NCI-H1105 treated with DMSO at 0.1 percent for 48 hours (cell line): ENCODE data around the gene YPEL3.
"Not testable (repeated sequence)": the region's sequence is repeated elsewhere in the genome, so short reads cannot be mapped to it uniquely, and the experiment has no call there.

Experiments
- DNase-seq: peaks from one replicate; lab custom pipeline; 2025; lab: John Stamatoyannopoulos, UW

YPEL3 gene

DNA sequence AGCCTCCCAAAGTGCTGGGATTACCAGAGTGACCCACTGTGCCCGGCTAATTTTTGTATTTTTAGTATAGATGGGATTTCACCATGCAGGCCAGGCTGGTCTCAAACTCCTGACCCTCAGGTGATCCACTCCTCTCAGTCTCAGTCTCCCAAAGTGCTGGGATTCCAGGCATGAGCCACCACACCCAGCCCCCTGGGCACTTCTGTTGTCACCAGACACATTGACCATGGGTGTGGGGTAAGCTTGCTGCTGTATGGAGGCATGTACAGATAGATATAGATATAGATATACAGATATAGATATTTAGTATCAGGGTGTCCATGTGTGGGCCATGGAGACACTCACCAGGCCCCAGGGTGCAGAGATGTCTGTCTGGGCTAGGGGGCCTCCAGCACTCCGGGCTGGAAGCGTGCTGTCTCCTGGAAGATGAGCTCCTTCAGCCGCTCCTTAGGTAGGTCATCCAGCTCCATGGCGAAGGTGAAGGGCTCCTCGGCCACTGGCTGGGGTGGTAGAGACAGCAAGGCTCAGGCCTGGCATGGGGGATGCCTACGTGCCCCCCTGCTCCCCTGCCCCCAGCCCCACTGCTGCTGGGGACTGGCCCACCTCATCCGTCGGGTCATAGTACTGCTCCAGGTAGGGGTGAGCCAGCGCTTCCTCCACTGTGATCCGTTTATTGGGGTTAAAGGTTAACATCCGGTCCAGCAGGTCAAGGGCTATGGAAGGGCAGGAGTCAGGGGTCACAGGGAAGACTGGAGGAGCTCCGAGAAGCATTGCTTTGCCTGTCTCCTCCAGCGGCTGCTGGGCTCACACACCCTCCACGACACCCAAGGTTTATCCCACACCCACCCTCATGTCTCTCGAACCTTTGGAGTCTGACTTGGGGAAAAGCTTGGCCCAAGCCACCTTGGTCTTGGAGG, 20.5 kb upstream of the YPEL3 start:
- DNase-seq = no peak

DNA sequence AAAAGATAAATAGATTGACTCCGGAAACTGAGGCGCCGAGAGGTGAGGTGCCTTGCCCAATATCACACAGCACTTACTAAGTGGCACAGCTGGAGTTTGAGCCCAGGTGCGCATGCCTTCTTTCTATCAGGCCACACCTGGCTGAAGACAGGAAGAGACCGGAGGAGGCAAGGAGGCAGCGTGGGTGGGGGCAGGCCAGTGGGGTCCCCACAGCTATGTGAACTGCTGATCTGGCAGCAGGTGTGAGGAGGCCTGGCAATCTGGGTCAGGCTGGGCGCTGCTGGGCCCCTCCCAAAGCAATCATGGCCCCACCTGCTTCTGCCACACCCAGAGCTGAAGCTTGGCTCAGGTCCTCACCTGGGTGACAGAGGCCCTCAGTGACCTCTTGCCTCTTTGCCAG, 19.2 kb upstream of the YPEL3 start:
- DNase-seq = no peak

DNA sequence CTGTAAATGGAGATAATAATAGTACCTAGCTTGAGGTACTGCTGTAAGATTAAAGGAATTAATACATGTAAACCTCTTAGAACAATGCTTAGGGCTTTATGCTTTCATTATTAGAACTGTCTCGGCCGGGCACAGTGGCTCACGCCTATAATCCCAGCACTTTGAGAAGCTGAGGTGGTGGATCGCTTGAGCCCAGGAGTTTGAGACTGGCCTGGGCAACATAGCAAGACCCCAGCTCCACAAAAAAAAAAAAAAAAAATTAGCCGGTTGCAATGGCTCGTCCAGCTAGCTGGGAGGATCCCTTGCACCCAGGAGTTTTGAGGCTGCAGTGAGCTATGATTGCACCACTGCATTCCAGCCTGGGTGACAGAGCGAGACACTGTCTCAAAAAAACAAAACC, 18.8 kb upstream of the YPEL3 start:
- DNase-seq = not testable (repeated sequence)

DNA sequence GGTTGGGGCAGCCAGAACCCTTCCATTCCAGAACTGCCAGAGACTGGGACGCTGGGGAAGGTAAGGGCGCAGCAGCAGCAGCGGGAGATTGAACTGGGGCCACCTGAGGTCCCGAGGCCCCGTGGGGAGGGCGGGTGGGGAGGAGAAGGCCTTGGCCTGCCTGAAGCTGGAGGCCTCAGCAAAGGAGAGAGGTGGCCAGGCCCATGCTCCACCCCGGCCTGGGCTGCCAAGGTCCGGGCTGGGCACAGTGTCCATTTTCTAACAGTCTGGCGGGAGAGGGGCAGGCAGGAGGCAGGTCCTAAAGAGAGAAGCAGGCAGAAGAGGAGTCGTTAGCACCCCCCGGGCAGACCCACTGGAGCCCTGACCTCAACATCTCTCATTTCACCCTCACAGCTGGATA, 18.4 kb upstream of the YPEL3 start:
- no peak for DNase-seq

DNA sequence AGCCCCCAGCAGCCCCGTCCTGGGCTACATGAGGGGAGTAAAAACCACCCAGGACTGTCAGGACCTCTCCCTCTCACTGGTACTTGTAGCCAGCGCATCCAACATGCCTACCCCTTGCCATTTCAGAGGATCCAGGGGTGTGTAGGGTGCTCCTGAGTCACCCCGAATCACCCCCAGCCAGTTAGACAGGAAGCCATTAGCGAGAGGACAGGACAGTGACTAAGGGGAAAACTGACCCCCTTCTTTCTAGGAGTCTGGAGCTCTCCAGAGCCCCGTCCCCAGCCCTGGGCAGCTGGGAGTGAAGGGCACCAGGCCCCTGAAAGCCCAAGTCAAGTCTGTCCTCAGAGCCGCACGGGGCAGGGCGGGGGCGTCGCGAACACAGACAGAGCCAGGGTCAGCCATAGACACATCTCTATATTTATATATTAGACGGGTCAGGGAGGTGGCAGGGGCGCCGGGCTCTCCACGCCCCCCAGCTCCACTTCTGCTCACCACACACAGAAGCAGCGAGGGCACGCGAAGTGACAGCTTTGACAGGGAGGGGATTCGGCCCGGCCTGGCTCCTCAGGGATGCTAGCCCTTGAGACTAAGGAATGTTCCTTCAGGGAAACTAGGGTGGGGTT, 17.8 kb upstream of the YPEL3 start:
- DNase-seq = no peak

DNA sequence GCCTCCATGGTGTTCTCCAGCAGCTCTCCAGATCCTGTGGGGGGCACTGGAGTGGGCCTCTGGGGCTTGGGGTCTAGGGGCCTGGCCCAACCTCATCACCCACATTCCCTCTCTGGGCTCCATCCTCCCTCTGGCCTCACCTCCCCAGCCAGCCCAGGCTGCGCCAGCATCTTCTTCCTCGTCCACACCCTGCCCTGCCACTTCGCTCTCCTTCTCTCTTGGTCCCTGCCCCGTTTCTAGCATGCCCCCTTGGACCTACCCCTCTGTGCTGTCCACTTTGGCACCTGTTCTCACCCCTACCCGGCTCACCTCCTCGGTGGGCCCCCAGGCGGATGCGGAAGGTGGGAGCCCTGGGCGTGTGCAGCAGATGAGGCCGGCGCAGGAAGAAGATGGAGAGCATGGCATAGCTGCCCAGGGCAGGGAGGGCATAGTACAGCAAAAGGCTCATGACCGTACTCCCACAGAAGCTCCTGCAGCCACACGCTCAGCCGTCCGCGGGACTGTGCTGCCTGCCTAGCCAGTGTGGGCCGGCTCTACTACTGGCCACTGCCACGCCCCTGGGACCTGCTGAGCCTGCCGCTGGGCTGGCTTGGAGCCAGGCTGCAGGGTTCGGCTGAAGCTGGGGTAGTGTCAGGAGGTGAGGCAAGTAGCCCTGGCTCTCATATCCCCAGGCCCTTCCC, 17.2 kb upstream of the YPEL3 start, which contains the start of gene GDPD3:
Gene GDPD3, minus strand, starts transcription at position 507 of the 680 bp plus-strand sequence. Its CDS starts 59 bp downstream, at position 448.
- no peak for DNase-seq

DNA sequence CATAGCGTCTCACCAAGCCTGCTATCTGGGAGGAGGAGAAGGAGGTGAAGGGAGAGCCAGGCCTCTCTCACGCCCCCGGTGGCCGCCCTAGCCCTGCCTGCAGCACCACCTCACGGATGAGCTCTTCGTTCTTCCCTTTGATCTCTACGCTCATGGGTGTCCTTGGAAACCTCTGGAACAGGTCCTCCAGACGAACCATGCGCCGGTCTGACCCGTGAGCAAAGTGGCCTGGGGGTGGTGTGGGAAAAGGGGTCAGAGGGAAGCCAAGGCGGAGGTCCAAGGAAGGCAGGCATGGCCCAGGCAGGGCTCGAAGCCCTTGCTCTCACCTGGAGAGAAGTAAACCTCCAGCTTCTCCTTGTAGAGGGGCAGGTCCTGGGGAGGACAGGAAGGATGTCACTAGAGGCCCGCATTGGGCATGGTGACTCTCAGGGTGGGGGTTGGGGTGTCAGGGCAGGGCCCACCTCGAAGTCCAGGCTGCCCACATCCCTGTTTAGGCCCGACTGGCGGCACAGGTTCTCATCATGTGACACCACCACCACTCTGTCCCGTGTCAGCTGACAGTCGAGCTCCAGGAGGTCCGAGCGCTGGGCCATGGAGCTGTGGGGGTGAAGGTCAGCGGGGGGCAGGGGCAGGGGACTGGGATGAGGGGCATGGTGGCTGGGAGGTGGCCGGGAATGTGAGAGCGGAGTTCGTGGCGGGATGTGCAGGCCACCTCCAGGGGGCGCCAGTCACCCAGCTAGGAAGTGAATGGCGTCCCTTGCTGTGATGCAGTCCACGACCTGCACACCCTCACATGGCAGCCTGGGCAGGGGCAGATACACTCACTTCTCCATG, 16.4 kb upstream of the YPEL3 start:
- DNase-seq = no peak

DNA sequence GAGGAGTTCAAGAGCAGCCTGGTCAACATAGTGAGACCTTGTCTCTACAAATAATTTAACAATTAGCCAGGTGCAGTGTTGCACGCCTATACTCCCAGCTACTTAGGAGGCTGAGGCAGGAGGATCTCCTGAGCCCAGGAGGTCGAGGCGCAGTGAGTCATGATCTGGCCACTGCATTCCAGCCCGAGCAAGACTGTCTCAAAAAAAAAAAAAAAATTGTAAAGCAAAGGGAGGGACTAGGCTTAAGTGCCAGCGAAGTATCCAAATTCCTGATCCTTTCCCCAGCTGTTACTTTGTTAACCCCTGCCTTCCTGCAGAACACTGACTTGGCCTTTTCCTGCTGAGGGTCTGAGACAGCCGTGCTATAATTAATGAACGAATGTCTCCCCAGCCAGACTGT, 14.6 kb upstream of the YPEL3 start:
- no peak for DNase-seq

DNA sequence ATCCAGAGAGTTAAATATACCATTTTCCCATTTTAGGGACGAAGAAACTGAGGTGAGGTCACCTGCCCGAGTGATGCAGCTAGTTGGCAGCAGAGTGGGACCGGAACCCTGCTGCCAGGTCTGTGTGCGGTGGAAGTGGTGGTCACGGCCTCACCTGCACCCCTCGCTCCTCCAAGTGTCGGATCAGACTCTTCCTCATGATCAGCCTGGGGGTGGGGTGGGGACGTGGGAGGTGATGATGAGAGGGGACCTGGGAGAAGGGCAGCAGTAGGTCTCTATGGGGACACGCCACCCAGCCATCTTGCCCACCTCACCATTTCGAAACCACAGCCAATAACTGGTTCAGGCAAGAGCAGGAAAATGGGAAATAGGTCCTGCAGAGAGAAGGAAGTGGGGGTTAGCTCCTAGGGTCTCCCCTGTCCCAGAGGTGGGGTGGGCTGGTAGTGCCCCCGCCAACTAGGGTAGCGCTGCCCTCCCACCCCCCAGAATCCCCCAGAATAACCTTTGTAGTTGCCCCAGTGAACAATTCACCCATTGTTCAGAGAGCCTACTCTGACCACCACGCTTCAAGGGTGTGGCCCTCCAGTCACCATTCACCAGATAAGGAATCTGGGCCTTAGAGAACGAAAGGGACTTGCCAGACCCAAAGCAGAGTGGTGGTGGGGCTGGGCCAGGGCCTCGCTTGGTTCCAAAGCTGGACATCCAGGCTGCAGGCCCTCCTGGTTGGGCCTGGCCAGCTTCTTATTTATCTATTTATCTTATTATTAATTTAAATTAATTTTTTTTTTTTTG, 12.2 kb upstream of the YPEL3 start:
- DNase-seq = no peak

DNA sequence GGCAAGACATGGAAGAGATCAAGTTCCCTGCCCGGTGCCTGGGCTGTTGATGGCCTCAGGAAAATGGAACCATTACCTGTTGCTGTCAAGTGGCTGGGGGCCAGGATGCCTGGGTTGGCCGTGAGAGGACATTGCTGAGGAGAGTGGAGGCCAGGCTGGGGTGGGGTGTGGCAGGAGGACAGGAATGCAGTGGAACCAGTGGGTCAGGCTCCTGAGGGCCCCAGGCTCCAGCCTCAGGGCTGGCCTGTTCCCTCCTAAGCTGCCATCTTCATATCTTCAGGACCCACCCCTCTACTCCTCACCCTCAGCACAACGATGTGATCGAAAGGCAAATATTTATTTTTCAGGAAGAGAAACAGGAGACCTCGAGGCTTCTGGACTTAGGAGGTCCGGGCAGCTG, 8.5 kb upstream of the YPEL3 start:
- DNase-seq = no peak

DNA sequence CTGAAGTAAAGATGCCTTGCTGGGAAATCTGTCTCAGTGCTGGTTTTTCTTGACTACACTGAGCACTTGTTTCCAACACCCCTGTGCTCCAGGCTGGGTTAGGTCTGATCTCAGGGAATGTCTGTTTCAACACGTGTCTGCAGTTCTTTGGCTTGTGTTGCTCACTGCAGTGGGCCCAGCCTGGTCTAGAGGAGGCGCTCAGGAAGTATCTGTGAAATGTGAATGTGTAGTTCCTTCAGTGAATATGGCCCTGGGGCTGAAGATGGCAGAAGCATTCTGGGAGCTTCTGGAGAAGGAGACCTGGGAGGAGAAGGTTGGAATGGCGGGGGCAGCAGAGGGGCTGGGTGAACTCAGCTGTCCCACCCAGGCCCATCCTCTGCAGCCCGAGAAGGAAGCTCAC, 8.1 kb upstream of the YPEL3 start:
- no peak for DNase-seq

DNA sequence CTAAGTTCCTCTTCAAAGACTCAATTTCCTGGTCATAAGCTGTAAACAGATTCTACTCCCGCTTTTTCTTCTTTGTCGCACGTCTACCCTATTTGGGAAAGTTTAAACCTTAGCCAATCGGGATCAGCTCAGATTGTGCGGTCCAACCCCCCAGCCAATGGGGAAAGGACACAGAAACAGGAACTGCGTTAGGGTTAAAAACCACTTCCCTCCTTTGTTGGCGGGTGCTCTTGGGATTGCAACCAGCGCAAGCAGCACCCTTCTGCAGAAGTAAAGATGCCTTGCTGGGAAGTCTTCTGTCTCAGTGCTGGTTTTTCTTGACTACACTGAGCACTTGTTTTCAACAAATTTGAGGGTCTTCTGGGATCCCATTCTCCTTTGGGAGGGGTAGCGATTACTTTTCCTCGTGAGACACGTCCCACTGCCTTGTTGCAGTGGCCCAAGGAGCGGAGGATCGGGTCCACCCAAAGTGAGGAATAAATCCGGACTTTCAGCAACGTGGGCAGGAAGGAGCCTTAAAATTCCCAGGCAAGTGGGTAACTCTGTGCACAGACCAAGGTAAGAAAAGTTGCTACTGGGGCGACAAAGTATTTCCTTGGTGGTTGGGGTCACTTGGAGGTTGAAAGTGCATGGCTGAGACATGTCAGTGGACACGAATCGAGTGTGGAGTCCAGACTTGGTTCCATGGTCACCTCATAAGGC, 1.0 kb upstream of the YPEL3 start:
- no peak for DNase-seq

DNA sequence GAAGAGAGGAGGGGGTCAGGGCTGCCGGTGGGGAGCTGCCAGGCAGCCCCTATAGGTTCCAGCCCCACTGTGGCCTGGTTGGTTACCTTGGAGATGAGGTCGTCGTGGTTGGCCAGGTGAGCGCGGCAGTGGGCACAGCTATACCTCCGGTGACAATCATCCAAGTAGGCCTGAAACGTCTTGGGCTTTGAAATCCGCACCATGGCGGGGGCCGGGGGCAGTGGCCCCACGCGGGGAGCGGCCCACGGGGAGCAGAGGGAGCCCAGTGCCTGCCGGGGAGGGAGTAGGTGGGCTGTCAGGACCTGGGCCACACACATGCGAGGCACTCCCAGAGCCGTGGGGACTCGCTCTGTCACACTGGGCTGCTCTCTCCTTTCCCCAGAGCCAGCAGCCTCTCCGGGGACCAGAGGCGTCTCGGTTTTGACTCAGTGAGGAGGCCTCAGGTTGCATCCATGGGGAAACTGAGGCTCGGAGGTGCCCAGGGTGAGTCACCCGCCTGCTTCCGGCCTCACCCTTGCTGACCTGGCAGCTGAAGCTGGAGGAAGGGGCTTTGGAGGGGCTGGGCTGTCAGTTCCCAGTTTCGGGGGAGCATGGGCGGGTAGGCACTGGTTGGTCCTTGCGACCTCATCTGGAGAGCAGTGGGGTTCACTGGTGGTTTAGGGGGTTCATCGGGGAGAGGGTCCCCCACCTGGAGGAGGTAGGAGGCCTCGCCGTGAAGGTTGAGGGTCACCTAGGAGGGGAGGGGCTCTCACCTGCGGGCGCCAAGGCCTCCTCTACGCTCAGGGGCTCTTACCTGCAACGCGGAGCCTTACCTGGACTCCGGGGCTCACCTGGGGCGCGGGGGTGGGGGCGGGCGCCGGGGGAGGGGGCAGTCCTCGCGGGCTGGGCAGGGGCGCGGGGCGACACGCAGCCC, 591 bp downstream of the YPEL3 start:
- DNase-seq = no peak

DNA sequence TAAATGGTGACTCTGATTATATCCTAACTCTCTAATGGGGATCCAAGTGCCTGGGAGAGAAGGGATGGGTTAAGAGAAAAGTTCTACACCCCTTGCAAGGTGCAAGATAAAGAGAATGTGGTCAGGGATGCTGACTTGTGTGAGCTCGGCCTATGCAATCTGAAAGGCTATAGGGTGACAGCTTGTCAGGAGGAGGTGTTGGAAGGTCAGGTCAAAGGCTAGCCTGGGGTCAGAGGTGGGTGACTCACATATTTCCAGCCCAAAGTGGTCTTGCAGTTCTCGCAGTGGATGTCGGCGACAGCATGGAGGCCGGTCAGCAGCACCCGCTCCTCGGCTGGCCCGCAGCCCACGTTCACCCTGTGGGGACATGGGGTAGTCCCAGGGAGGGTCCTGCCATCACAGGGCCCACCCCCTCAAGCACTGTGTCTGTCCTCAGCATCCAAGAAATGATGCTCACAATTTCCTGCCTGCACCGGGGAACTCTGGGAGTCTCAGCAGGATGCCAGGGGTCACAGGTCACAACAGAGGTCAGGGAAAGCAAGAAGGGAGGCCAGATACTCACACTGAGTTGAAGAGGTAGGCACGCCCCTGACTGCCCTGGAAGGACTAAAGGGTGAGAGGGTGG, 1.4 kb downstream of the YPEL3 start:
- DNase-seq = no peak

DNA sequence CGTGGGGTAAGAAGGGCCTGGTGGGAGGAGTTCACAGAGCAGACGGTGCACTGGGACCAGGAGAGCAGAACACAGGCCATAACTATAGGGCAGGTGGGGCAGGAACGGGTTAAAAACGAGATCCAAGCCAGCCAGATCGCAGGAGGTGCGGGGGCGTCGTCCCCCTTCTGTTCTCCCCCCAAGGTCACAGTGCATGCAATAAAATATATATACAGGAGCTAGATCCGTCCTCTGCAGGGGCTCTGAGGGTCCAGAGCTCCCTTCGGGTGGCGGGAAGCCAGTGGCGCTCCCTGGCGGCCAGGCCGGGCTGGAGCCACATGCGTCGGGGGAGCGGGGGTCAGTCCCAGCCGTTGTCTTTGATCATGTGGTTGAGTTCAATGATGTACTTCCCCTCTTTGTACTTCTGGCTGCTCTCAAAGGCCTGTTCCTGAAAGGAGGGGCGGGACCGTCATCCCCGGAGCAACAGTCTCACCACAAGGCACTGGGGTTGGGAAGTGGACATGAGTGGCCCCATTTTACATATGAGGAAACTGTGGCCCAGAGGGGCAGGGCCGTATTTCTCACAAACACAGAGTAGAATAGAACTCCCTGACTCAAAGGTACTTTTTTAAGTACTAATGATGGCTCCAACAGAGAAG, 3.5 kb downstream of the YPEL3 start:
- DNase-seq = peak; percentile 89

DNA sequence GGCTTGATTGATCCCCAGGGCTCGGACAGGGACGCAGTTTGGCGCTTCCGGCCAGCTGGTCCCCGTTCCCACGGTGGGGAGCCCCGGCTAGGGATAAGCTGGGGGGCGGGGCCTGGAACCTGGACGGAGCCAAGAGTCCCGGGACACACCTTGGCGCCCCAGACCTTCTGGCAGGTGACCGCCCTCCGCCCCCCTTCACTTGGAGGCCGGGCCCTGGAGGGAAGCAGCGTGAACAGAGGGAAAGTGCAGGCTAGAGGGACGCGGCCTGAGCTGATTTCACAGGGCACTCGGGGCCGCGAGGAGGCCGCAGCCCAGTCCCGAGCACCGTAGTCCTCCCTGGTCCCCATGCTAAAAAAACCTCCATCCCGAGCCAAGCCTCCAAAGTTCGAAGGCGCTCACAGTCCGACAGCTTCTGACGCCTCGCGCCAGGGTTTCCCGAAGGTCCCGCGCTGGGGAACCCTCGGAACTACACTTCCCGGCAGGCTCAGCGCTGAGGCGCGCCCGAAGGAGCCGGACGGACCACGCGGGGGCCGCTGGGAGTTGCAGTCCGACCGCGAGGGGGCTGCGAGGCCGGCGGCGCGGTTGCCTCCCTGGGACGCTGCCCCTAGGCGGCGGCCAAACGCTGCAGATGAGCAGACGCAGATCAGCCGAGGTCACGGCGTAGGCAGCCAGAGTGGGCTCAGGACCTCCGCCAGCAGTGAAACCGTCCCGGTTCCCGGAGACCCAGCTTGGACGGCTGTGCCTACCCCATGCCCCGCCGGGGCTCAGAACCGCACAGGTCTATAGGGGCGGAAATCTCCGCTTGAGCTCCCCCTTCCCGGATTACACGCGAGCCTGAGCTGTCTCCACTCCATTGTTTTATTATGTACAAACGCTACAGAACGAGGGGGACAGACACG, 4.3 kb downstream of the YPEL3 start, which contains the start of gene TBX6:
Gene TBX6, minus strand, starts transcription at position 451 of the 899 bp plus-strand sequence. CDS start 731 bp downstream, outside the sequence.
- peak; percentile 88 for DNase-seq
